NCI-H345 treated with DMSO at 0.1 percent for 48 hours (cell line): ENCODE results near the gene CDK16.

Source experiments
- DNase-seq: peaks from one replicate; lab custom pipeline; 2025; ENCODE audit not compliant: unreplicated experiment; lab: John Stamatoyannopoulos, UW

Gene CDK16

GRCh38 chrX:47226531-47227333 is 8.3 kb downstream of the CDK16 start:
- no peak for DNase-seq

- no peak for DNase-seq
Observed at GRCh38 chrX:47227334-47227583, 8.8 kb downstream of the CDK16 start.

GRCh38 chrX:47228550-47229270 is 10.2 kb downstream of the CDK16 start:
- DNase-seq, result no peak

- no peak for DNase-seq
Observed at GRCh38 chrX:47229427-47229826, 10.9 kb downstream of the CDK16 start.

- DNase-seq, result no peak
Observed at GRCh38 chrX:47230136-47230868, 11.8 kb downstream of the CDK16 start.

- no peak for DNase-seq
Observed at GRCh38 chrX:47231167-47231566, 12.7 kb downstream of the CDK16 start.

- no peak for DNase-seq
Observed at GRCh38 chrX:47232197-47232802, 13.8 kb downstream of the CDK16 start.

- peak; percentile 19 for DNase-seq
Observed at GRCh38 chrX:47232803-47233332, 14.4 kb downstream of the CDK16 start, which contains the start of gene USP11. Gene USP11, plus strand, starts transcription at chrX:47233009. Its CDS starts 35 bp downstream, at chrX:47233044.

- peak; percentile 83 for DNase-seq
Observed at GRCh38 chrX:47233333-47234113, 15.0 kb downstream of the CDK16 start.

- no peak for DNase-seq
Observed at GRCh38 chrX:47234583-47234982, 16.1 kb downstream of the CDK16 start.

- DNase-seq, result no peak
Observed at GRCh38 chrX:47235691-47236103, 17.2 kb downstream of the CDK16 start.

GRCh38 chrX:47239199-47239598 is 20.7 kb downstream of the CDK16 start:
- no peak for DNase-seq

GRCh38 chrX:47239898-47240545 is 21.5 kb downstream of the CDK16 start:
- DNase-seq, result no peak

GRCh38 chrX:47240619-47241018 is 22.1 kb downstream of the CDK16 start:
- DNase-seq, result no peak

- no peak for DNase-seq
Observed at GRCh38 chrX:47241201-47242011, 22.9 kb downstream of the CDK16 start.

GRCh38 chrX:47242321-47242720 is 23.8 kb downstream of the CDK16 start:
- no peak for DNase-seq

- no peak for DNase-seq
Observed at GRCh38 chrX:47243351-47243750, 24.9 kb downstream of the CDK16 start.

GRCh38 chrX:47244676-47245075 is 26.2 kb downstream of the CDK16 start:
- no peak for DNase-seq

- no peak for DNase-seq
Observed at GRCh38 chrX:47245156-47245555, 26.7 kb downstream of the CDK16 start.
